PC-3 (cell line): ENCODE data around the gene CYTH1. TPM values are rescaled to one million over a fixed set of nuclear protein-coding genes. Genes with fewer than 3 reads are reported as not detected.

Experiments
- ATAC-seq: fragments of 200-7000 bp; cut with Tn5 transposase; 2 replicates; pipeline ENCODE4 v1.9.1; 2020; ENCODE audit warnings: mild to moderate bottlenecking, moderate library complexity
- BruUV-seq: library from RNA; stranded (reverse); fragments of 400-500 nt; replicated peaks from 2 replicates; lab custom pipeline; 2021; lab: Mats Ljungman, UMichigan
- CTCF ChIA-PET: fragments of 300-600 bp; sonication (Branson Sonifier 250); formaldehyde crosslinking; loops from one replicate; lab custom pipeline; 2022; ENCODE audit warnings: antibody characterized with exemption; lab: Charles Lee
- POLR2A ChIA-PET: fragments of 300-600 bp; sonication (Branson Sonifier 250); formaldehyde crosslinking; loops from one replicate; lab custom pipeline; 2022; ENCODE audit warnings: antibody characterized with exemption; ENCODE audit not compliant: unreplicated experiment; lab: Charles Lee
- DNase-seq: peaks from one replicate; pipeline ENCODE4 v3.0.0-alpha.2; 2015
- H2AFZ ChIP-seq: fragments of 300-600 bp; sonication (generic); 2 replicates; pipeline ENCODE4 v1.6.0; 2016; ENCODE audit warnings: antibody characterized with exemption, low read length
- H3F3A ChIP-seq: fragments of 300-600 bp; sonication (generic); one replicate; pipeline ENCODE4 v1.6.0; 2017; ENCODE audit warnings: antibody characterized with exemption, low read length, control low read depth, mild to moderate bottlenecking; ENCODE audit not compliant: unreplicated experiment
- H3K27ac ChIP-seq: fragments of 300-600 bp; sonication (generic); 2 replicates; pipeline ENCODE4 v1.5.1; 2016; ENCODE audit warnings: mild to moderate bottlenecking, low read length
- H3K27me3 ChIP-seq: fragments of 300-600 bp; sonication (generic); 2 replicates; pipeline ENCODE4 v1.6.1; 2016; ENCODE audit warnings: low read length, mixed read lengths
- H3K36me3 ChIP-seq: fragments of 300-600 bp; sonication (generic); 2 replicates; pipeline ENCODE4 v1.6.1; 2016; ENCODE audit warnings: low read depth, mixed run types, low read length, mixed read lengths
- H3K4me1 ChIP-seq: fragments of 300-600 bp; sonication (generic); 2 replicates; pipeline ENCODE4 v1.5.1; 2016; ENCODE audit warnings: low read length; ENCODE audit not compliant: insufficient read depth
- H3K4me2 ChIP-seq: fragments of 300-600 bp; sonication (generic); 2 replicates; pipeline ENCODE4 v1.6.0; 2016; ENCODE audit warnings: low read length
- H3K4me3 ChIP-seq: fragments of 300-600 bp; sonication (generic); 2 replicates; pipeline ENCODE4 v1.5.1; 2016; ENCODE audit warnings: mild to moderate bottlenecking, low read length, mixed read lengths
- H3K79me2 ChIP-seq: fragments of 300-600 bp; sonication (generic); 2 replicates; pipeline ENCODE4 v1.6.1; 2017; ENCODE audit warnings: low read length, mixed read lengths
- H3K9ac ChIP-seq: fragments of 300-600 bp; sonication (generic); 2 replicates; pipeline ENCODE4 v1.6.0; 2016; ENCODE audit warnings: mild to moderate bottlenecking, low read length
- H3K9me2 ChIP-seq: fragments of 300-600 bp; sonication (generic); replicated peaks from 2 replicates; pipeline ENCODE4 v1.6.1; 2016; ENCODE audit warnings: mixed run types, low read length, mixed read lengths
- H3K9me3 ChIP-seq: fragments of 300-600 bp; sonication (generic); 2 replicates; pipeline ENCODE4 v1.6.1; 2016; ENCODE audit warnings: low read length, mixed read lengths
- H4K20me1 ChIP-seq: fragments of 300-600 bp; sonication (generic); 2 replicates; pipeline ENCODE4 v1.6.1; 2016; ENCODE audit warnings: low read length, mixed read lengths
- CTCF ChIP-seq: fragments of 300-600 bp; sonication (generic); conservative IDR thresholded peaks from 2 replicates; pipeline ENCODE4 v1.5.1; 2017; ENCODE audit warnings: antibody characterized with exemption, low read depth, mild to moderate bottlenecking, low read length
- EZH2 ChIP-seq: fragments of 300-600 bp; sonication (generic); IDR thresholded peaks from one replicate; pipeline ENCODE4 v1.6.1; 2017; ENCODE audit warnings: antibody characterized with exemption, mild to moderate bottlenecking, low read length; ENCODE audit not compliant: unreplicated experiment
- EZH2phosphoT487 ChIP-seq: fragments of 300-600 bp; sonication (generic); IDR thresholded peaks from 2 replicates; pipeline ENCODE4 v1.6.1; 2018; ENCODE audit warnings: mild to moderate bottlenecking, antibody characterized with exemption, low read length, borderline replicate concordance
- intact Hi-C: fragments of 100-400 bp; cut with micrococcal nuclease; formaldehyde crosslinking; loops from 2 replicates; pipeline ENCODE4 v1.9.0; 2023
- total RNA-seq: library from RNA; depleted of rRNA; stranded (reverse); fragments of >200 nt; gene quantifications from 2 replicates; pipeline ENCODE4 v1.2.3, GENCODE V29; 2014

CYTH1 gene
- total RNA-seq, 1 experiment from 2014 or later: 29.7 TPM

DNA sequence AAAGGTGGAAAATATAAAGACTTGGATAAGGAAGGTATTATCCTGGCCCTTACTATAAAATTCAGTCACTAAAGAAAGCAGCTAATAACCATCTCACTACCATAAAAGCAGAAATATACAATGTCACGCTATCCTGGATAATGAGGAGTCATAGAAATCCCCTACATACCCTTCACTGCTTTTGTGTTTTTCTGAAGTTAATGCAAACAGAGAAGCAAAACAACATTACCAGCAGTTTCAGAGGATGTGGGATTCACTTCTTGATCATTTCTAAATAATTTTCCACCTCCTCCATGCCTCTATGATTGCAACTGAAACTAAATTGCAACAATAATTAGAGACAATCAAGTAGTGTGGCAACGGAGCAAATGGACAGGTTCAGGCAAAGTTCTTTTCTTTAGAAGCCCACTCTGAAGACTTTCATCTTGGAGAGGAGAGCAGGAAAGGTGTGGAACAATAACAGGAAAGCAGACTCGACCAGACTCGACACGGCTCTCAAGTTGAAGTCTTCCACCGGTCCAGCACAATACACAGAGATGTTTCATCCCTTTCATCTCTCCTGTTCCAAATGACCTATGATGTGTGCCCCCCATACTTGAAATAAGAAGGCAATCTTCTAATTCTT, 10.2 kb downstream of the CYTH1 start:
- H3K27ac ChIP-seq: no peak overlapping the region
- TF ChIP-seq CTCF: no peak
- TF ChIP-seq EZH2: no peak
- TF ChIP-seq EZH2phosphoT487: no peak

GRCh38 chr17:78769196-78769773, 12.8 kb downstream of the CYTH1 start:
- POLR2A ChIA-PET: no interaction called here

More for the DNA sequence above, 10.2 kb downstream of the CYTH1 start:
- Histone ChIP-seq H3K9ac (no peak overlapping the region), H3K27me3 (no peaks in the 10 kb centered on the region), H4K20me1 (no peaks in the 10 kb centered on the region), H3K4me1 (peaks cover 21% of the 10 kb centered on the region), H3F3A (no peaks in the 10 kb centered on the region), H3K4me2 (no peak overlapping the region), H3K4me3 (no peak overlapping the region), H3K79me2 (peaks cover 45% of the 10 kb centered on the region), H3K36me3 (no peaks in the 10 kb centered on the region), H3K9me3 (no peaks in the 10 kb centered on the region), H3K9me2 (no peaks in the 10 kb centered on the region), H2AFZ (no peak overlapping the region)
- BruUV-seq: no TSS peak
- ATAC-seq (no peak), DNase-seq (no peak)
- intact Hi-C loops: no loop called here
- POLR2A ChIA-PET: no interaction called here
- CTCF ChIA-PET: no interaction called here

More at GRCh38 chr17:78769196-78769773, 12.8 kb downstream of the CYTH1 start:
- Histone ChIP-seq H2AFZ (no peak overlapping the region), H3K79me2 (peaks cover 43% of the 10 kb centered on the region), H3K9me2 (no peaks in the 10 kb centered on the region), H4K20me1 (no peaks in the 10 kb centered on the region), H3K4me1 (peaks cover 37% of the 10 kb centered on the region), H3K36me3 (no peaks in the 10 kb centered on the region), H3K4me3 (no peak overlapping the region), H3K27me3 (no peaks in the 10 kb centered on the region), H3K9me3 (no peaks in the 10 kb centered on the region), H3F3A (no peaks in the 10 kb centered on the region), H3K4me2 (no peak overlapping the region), H3K27ac (no peak overlapping the region), H3K9ac (no peak overlapping the region)
- no TSS peak for BruUV-seq
- ATAC-seq (no peak), DNase-seq (no peak)
- intact Hi-C loops: no loop called here
- no peak for TF ChIP-seq EZH2
- no peak for TF ChIP-seq EZH2phosphoT487
- no peak for TF ChIP-seq CTCF
- CTCF ChIA-PET: no interaction called here
